Suprapubic skin (tissue), 4 donors: ENCODE results near the gene RRP12.

Experiments used
- EP300 ChIP-seq: sonication (generic); formaldehyde crosslinking; IDR thresholded peaks from one replicate; pipeline ENCODE4 v1.6.1; 2017; ENCODE audit warnings: antibody characterized with exemption
- POLR2A ChIP-seq, 2 donors: fragments of 450-650 bp; IDR thresholded peaks; one replicate each; pipeline ENCODE4 v1.6.1; 2017; ENCODE audit warnings: antibody characterized with exemption in 2 of 2, mild to moderate bottlenecking in 2 of 2, moderate library complexity in 2 of 2
- POLR2AphosphoS5 ChIP-seq, 3 donors: sonication (generic); formaldehyde crosslinking; IDR thresholded peaks; one replicate each; pipeline ENCODE4 v1.6.1; 2017; ENCODE audit warnings: antibody characterized with exemption in 3 of 3
- TF ChIP-seq, protein P1 (sequence below), 2 donors: fragments of 200-600 bp in 1 of 2; fragments of 450-650 bp in 1 of 2; sonication (generic) in 1 of 2; IDR thresholded peaks; one replicate each; pipeline ENCODE4 v1.5.1; 2016 to 2019; ENCODE audit warnings: antibody characterized with exemption in 2 of 2, mild to moderate bottlenecking in 1 of 2, moderate library complexity in 1 of 2

- TF ChIP-seq, protein P1, sequence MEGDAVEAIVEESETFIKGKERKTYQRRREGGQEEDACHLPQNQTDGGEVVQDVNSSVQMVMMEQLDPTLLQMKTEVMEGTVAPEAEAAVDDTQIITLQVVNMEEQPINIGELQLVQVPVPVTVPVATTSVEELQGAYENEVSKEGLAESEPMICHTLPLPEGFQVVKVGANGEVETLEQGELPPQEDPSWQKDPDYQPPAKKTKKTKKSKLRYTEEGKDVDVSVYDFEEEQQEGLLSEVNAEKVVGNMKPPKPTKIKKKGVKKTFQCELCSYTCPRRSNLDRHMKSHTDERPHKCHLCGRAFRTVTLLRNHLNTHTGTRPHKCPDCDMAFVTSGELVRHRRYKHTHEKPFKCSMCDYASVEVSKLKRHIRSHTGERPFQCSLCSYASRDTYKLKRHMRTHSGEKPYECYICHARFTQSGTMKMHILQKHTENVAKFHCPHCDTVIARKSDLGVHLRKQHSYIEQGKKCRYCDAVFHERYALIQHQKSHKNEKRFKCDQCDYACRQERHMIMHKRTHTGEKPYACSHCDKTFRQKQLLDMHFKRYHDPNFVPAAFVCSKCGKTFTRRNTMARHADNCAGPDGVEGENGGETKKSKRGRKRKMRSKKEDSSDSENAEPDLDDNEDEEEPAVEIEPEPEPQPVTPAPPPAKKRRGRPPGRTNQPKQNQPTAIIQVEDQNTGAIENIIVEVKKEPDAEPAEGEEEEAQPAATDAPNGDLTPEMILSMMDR (IDR thresholded peaks at IDR 0.05) = no peak
- TF ChIP-seq POLR2A (IDR thresholded peaks at IDR 0.05) (no peak), EP300 (no peak), POLR2AphosphoS5 (IDR thresholded peaks at IDR 0.05) (no peak)
Observed at GRCh38 chr10:97383159-97383558, 18.0 kb downstream of the RRP12 start.
